Measurements from ENCODE around the gene MIEF2. TPM values are rescaled to one million over a fixed set of nuclear protein-coding genes. Genes with fewer than 3 reads are reported as not detected.

The MIEF2 gene
- total and polyA plus RNA-seq, 10 of the 15 experiments (the other 5 are each of a cell fraction or from before 2014, with no cell fraction given) = 0.16 to 9.2 (median 4.1) TPM

- no peaks in the 10 kb centered on the region for H3K4me1 ChIP-seq (ENCODE audit: control insufficient read depth, insufficient read depth, low read length)
- H3K27me3 ChIP-seq (replicated peaks in 1 of 2; ENCODE audit: control insufficient read depth in 2 of 2, insufficient read depth in 2 of 2, low read length in 1 of 2) = no peaks in the 10 kb centered on the region
- RAD21 ChIA-PET (ENCODE audit: unreplicated experiment) = no interaction called here
- no peaks in the 10 kb centered on the region for H3K9me3 ChIP-seq (replicated peaks; ENCODE audit: control insufficient read depth, insufficient read depth, low read length)
- CTCF ChIA-PET = no interaction called here
- H3K9ac ChIP-seq (ENCODE audit: control insufficient read depth, insufficient read depth, low read length) = no peak overlapping the region
- no peak overlapping the region for H3K27ac ChIP-seq (ENCODE audit: control insufficient read depth, insufficient read depth)
- intact Hi-C loops (cut with micrococcal nuclease; ENCODE audit: unreplicated experiment) (no loop called here), in situ Hi-C loops (cut with MboI) (no loop called here)
- H3K36me3 ChIP-seq (ENCODE audit: control insufficient read depth in 2 of 2, insufficient read depth in 2 of 2, low read length in 1 of 2) = no peaks in the 10 kb centered on the region
- WGBS (ENCODE audit: insufficient coverage, insufficient replicate concordance, low lambda C conversion rate, missing lambda C conversion rate) = 75% methylated on average over 16 of the region's 18 CpGs
- no peak for FAIRE-seq
- TF ChIP-seq YBX1 (IDR thresholded peaks at IDR 0.05) (no peak), POLR2AphosphoS2 (IDR thresholded peaks at IDR 0.05; ENCODE audit: low read depth, low read length) (no peak), SREBF2 (IDR thresholded peaks at IDR 0.05; ENCODE audit: low read length) (no peak)
- TF ChIP-seq, protein P1, sequence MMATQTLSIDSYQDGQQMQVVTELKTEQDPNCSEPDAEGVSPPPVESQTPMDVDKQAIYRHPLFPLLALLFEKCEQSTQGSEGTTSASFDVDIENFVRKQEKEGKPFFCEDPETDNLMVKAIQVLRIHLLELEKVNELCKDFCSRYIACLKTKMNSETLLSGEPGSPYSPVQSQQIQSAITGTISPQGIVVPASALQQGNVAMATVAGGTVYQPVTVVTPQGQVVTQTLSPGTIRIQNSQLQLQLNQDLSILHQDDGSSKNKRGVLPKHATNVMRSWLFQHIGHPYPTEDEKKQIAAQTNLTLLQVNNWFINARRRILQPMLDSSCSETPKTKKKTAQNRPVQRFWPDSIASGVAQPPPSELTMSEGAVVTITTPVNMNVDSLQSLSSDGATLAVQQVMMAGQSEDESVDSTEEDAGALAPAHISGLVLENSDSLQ (IDR thresholded peaks at IDR 0.05) = no peak
- DNase-seq (ENCODE audit: low read depth, low spot score) = no peak
- BruUV-seq (replicated peaks) = no TSS peak
- no peak for ATAC-seq
- no peak overlapping the region for H2AFZ ChIP-seq (ENCODE audit: control insufficient read depth, low read depth, low read length)
- SMC1A ChIA-PET (ENCODE audit: uncharacterized antibody, unreplicated experiment) = no interaction called here
- H3K4me3 ChIP-seq = no peak overlapping the region
- POLR2A ChIA-PET = no interaction called here
- no peaks in the 10 kb centered on the region for H3K79me2 ChIP-seq (ENCODE audit: control insufficient read depth, insufficient read depth, low read length)
- no peaks in the 10 kb centered on the region for H4K20me1 ChIP-seq (ENCODE audit: control insufficient read depth, insufficient read depth)
- no peak overlapping the region for H3K4me2 ChIP-seq (ENCODE audit: control insufficient read depth, insufficient read depth)
Observed at GRCh38 chr17:18238299-18238698, 22.2 kb upstream of the MIEF2 start.

DNA sequence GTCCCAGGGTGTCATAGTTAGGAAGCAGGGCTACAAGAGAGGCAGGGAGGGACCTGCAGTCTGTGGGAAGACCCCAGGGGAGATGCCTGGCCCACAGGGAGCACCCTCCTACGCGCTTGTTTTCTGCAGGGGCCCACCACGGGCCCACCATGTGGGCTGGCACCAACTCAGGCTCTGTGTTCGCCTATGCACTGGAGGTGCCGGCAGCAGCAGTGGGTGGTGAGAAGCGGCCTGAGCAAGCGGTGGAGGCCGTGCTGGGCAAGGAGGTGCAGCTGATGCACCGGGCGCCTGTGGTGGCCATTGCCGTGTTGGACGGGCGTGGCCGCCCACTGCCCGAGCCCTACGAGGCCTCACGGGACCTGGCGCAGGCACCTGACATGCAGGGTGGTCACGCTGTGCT lies 20.0 kb upstream of the MIEF2 start:
- 51% methylated on average over 19 of the region's 19 CpGs for WGBS (ENCODE audit: insufficient coverage, insufficient replicate concordance, low lambda C conversion rate, missing lambda C conversion rate)
- TF ChIP-seq BMI1 (IDR thresholded peaks at IDR 0.05; ENCODE audit: borderline replicate concordance) = no peak
- TF ChIP-seq CEBPB (IDR thresholded peaks at IDR 0.05; ENCODE audit: borderline replicate concordance in 1 of 2, low read depth in 2 of 2, low read length in 2 of 2) = no peak
- no peak for TF ChIP-seq CREB1 (IDR thresholded peaks at IDR 0.05; ENCODE audit: low read depth)
- TF ChIP-seq ZZZ3 (IDR thresholded peaks at IDR 0.05; ENCODE audit: control insufficient read depth, insufficient read length, low read depth) = no peak
- no peak for TF ChIP-seq RBBP5 (conservative IDR thresholded peaks at IDR 0.05)
- no peak for TF ChIP-seq BACH1 (IDR thresholded peaks at IDR 0.05; ENCODE audit: borderline replicate concordance)
- no peak for TF ChIP-seq ZSCAN29 (IDR thresholded peaks at IDR 0.05)
- no peak for TF ChIP-seq TCF3 (IDR thresholded peaks at IDR 0.05; ENCODE audit: borderline replicate concordance, insufficient read depth, low read depth, low read length)
- TF ChIP-seq SREBF1 (IDR thresholded peaks at IDR 0.05; ENCODE audit: low read length) = no peak
- no peak for TF ChIP-seq HSF1 (IDR thresholded peaks at IDR 0.05; ENCODE audit: low read depth, low read length)
- no peak for TF ChIP-seq ELK1 (IDR thresholded peaks at IDR 0.05; ENCODE audit: low read depth, low read length)
- TF ChIP-seq HCFC1 (IDR thresholded peaks at IDR 0.05; ENCODE audit: low read length) = no peak
- TF ChIP-seq ZBED1 (IDR thresholded peaks at IDR 0.05; ENCODE audit: borderline replicate concordance) = no peak
- TF ChIP-seq EZH2 (IDR thresholded peaks at IDR 0.05; ENCODE audit: borderline replicate concordance, control insufficient read depth, low read depth, low read length) = no peak

More for the DNA sequence above, 20.0 kb upstream of the MIEF2 start:
- no peak for FAIRE-seq
- Histone ChIP-seq H3K4me3 (no peak overlapping the region), H3K9me3 (replicated peaks; ENCODE audit: control insufficient read depth, insufficient read depth, low read length) (no peaks in the 10 kb centered on the region), H4K20me1 (ENCODE audit: control insufficient read depth, insufficient read depth) (no peaks in the 10 kb centered on the region), H3K4me1 (ENCODE audit: control insufficient read depth, insufficient read depth, low read length) (no peaks in the 10 kb centered on the region), H3K27me3 (replicated peaks in 1 of 2; ENCODE audit: control insufficient read depth in 2 of 2, insufficient read depth in 2 of 2, low read length in 1 of 2) (no peaks in the 10 kb centered on the region), H3K4me2 (ENCODE audit: control insufficient read depth, insufficient read depth) (no peak overlapping the region), H2AFZ (ENCODE audit: control insufficient read depth, low read depth, low read length) (no peak overlapping the region), H3K79me2 (ENCODE audit: control insufficient read depth, insufficient read depth, low read length) (no peaks in the 10 kb centered on the region), H3K36me3 (ENCODE audit: control insufficient read depth in 2 of 2, insufficient read depth in 2 of 2, low read length in 1 of 2) (peaks cover under 1 to 3% of the 10 kb centered on the region in 2 experiments; a peak in 1 of 4 replicates), H3K27ac (ENCODE audit: control insufficient read depth, insufficient read depth) (no peak overlapping the region), H3K9ac (ENCODE audit: control insufficient read depth, insufficient read depth, low read length) (no peak overlapping the region)
- in situ Hi-C loops (cut with MboI) (no loop called here), intact Hi-C loops (cut with micrococcal nuclease; ENCODE audit: unreplicated experiment) (no loop called here)
- DNase-seq (ENCODE audit: low read depth, low spot score) = no peak
- no peak for ATAC-seq
- CTCF ChIA-PET = no interaction called here
- SMC1A ChIA-PET (ENCODE audit: uncharacterized antibody, unreplicated experiment) = no interaction called here
- RAD21 ChIA-PET (ENCODE audit: unreplicated experiment) = no interaction called here
- BruUV-seq (replicated peaks) = no TSS peak
- POLR2A ChIA-PET = no interaction called here

Data from GM12878 (cell line).